WTC11 (cell line): ENCODE measurements around the gene SAPCD2. TPM values are rescaled to one million over a fixed set of nuclear protein-coding genes. Genes with fewer than 3 reads are reported as not detected.

Experiments
- ATAC-seq: fragments of 200-7000 bp; cut with Tn5 transposase; 2 replicates; pipeline ENCODE4 v1.10.0; 2021; ENCODE audit warnings: mild to moderate bottlenecking, moderate library complexity
- CTCF ChIA-PET: fragments of 300-600 bp; sonication (Branson Sonifier 250); formaldehyde crosslinking; loops from one replicate; lab custom pipeline; 2021; ENCODE audit warnings: antibody characterized with exemption; lab: Charles Lee
- POLR2A ChIA-PET: fragments of 350-600 bp; sonication (Branson Sonifier 250); formaldehyde crosslinking; loops from one replicate; lab custom pipeline; 2021; ENCODE audit warnings: antibody characterized with exemption; lab: Charles Lee
- DNase-seq: peaks from one replicate; pipeline ENCODE4 v3.0.0; 2021; ENCODE audit warnings: low spot score
- H3K27ac Mint-ChIP-seq: 2 replicates; pipeline ENCODE4 v1.8.0; 2021; ENCODE audit warnings: mixed read lengths
- H3K27me3 Mint-ChIP-seq: 2 replicates; pipeline ENCODE4 v1.8.0; 2021; ENCODE audit warnings: low read depth, mild to moderate bottlenecking, moderate library complexity, mixed read lengths
- H3K36me3 Mint-ChIP-seq: 2 replicates; pipeline ENCODE4 v1.8.0; 2021; ENCODE audit warnings: mixed read lengths
- H3K4me1 Mint-ChIP-seq: 2 replicates; pipeline ENCODE4 v1.8.0; 2022; ENCODE audit warnings: mixed read lengths
- H3K4me3 Mint-ChIP-seq: 2 replicates; pipeline ENCODE4 v1.8.0; 2021; ENCODE audit warnings: mild to moderate bottlenecking, moderate library complexity, mixed read lengths
- H3K9me3 Mint-ChIP-seq: 2 replicates; pipeline ENCODE4 v1.8.0; 2021; ENCODE audit warnings: mixed read lengths
- AR ChIP-seq: fragments of 250-450 bp; sonication (Bioruptor Pico); IDR thresholded peaks from 2 replicates; pipeline ENCODE4 v1.9.0; 2021; ENCODE audit warnings: mild to moderate bottlenecking
- CBFB ChIP-seq: sonication (generic); formaldehyde crosslinking; IDR thresholded peaks from 2 replicates; pipeline ENCODE4 v1.8.1; 2022; ENCODE audit warnings: mild to moderate bottlenecking, low read depth, missing genetic modification reagents
- E2F4 ChIP-seq: sonication (generic); formaldehyde crosslinking; IDR thresholded peaks from 2 replicates; pipeline ENCODE4 v1.8.1; 2022; ENCODE audit warnings: low read depth, mild to moderate bottlenecking, moderate library complexity, missing genetic modification reagents, borderline replicate concordance
- ELF4 ChIP-seq: sonication (generic); formaldehyde crosslinking; IDR thresholded peaks from 2 replicates; pipeline ENCODE4 v1.8.1; 2022; ENCODE audit warnings: low read depth, mild to moderate bottlenecking, moderate library complexity, missing genetic modification reagents
- ESRRA ChIP-seq: sonication (generic); formaldehyde crosslinking; IDR thresholded peaks from 2 replicates; pipeline ENCODE4 v1.8.1; 2022; ENCODE audit warnings: mild to moderate bottlenecking, missing genetic modification reagents, borderline replicate concordance
- ETV6 ChIP-seq: sonication (generic); formaldehyde crosslinking; IDR thresholded peaks from 2 replicates; pipeline ENCODE4 v1.8.1; 2022; ENCODE audit warnings: mild to moderate bottlenecking, missing genetic modification reagents
- FOXP1 ChIP-seq: sonication (generic); formaldehyde crosslinking; IDR thresholded peaks from 2 replicates; pipeline ENCODE4 v1.8.0; 2022; ENCODE audit warnings: missing genetic modification reagents, mild to moderate bottlenecking, moderate library complexity, borderline replicate concordance
- GTF2I ChIP-seq: fragments of 250-450 bp; sonication (Bioruptor Pico); conservative IDR thresholded peaks from 2 replicates; pipeline ENCODE4 v1.4.0; 2021; ENCODE audit warnings: mild to moderate bottlenecking
- KAT7 ChIP-seq: sonication (generic); formaldehyde crosslinking; IDR thresholded peaks from 2 replicates; pipeline ENCODE4 v1.8.1; 2023; ENCODE audit warnings: missing genetic modification reagents, mild to moderate bottlenecking, borderline replicate concordance
- MLX ChIP-seq: sonication (generic); formaldehyde crosslinking; IDR thresholded peaks from 2 replicates; pipeline ENCODE4 v1.8.1; 2023; ENCODE audit warnings: mild to moderate bottlenecking, missing genetic modification reagents, moderate library complexity
- NFYB ChIP-seq: sonication (generic); formaldehyde crosslinking; conservative IDR thresholded peaks from 2 replicates; pipeline ENCODE4 v1.8.0; 2022; ENCODE audit warnings: low read depth, missing genetic modification reagents
- PRDM15 ChIP-seq: sonication (generic); formaldehyde crosslinking; IDR thresholded peaks from 2 replicates; pipeline ENCODE4 v1.8.0; 2022; ENCODE audit warnings: missing genetic modification reagents
- PRRX2 ChIP-seq: fragments of 250-450 bp; sonication (Bioruptor Pico); IDR thresholded peaks from 2 replicates; pipeline ENCODE4 v1.8.0; 2021; ENCODE audit warnings: mild to moderate bottlenecking
- TCF7 ChIP-seq: sonication (generic); formaldehyde crosslinking; IDR thresholded peaks from 2 replicates; pipeline ENCODE4 v1.8.0; 2022; ENCODE audit warnings: mild to moderate bottlenecking, low read depth, missing genetic modification reagents, moderate library complexity
- TEAD4 ChIP-seq: sonication (generic); formaldehyde crosslinking; IDR thresholded peaks from 2 replicates; pipeline ENCODE4 v1.8.0; 2022; ENCODE audit warnings: mild to moderate bottlenecking, missing genetic modification reagents
- ZNF219 ChIP-seq: sonication (generic); formaldehyde crosslinking; IDR thresholded peaks from 2 replicates; pipeline ENCODE4 v1.8.0; 2023; ENCODE audit warnings: missing genetic modification reagents, mild to moderate bottlenecking, borderline replicate concordance
- ZNF281 ChIP-seq: sonication (generic); formaldehyde crosslinking; IDR thresholded peaks from 2 replicates; pipeline ENCODE4 v1.8.0; 2023; ENCODE audit warnings: mild to moderate bottlenecking, missing genetic modification reagents
- ZNF396 ChIP-seq: fragments of 250-450 bp; sonication (Bioruptor Pico); IDR thresholded peaks from 2 replicates; pipeline ENCODE4 v1.8.0; 2021; ENCODE audit warnings: mild to moderate bottlenecking, moderate library complexity, borderline replicate concordance
- total RNA-seq: library from RNA; stranded (reverse); gene quantifications from 3 replicates; pipeline ENCODE4 v1.2.3, GENCODE V29; 2021

Gene SAPCD2
- total RNA-seq, 1 experiment from 2014 or later: 67.0 TPM

GRCh38 chr9:137042751-137043727 lies 27.3 kb downstream of the SAPCD2 start:
- POLR2A ChIA-PET: interaction anchor here (0.7 kb wide), 1 partner anchor 158 kb away, joined by 4 read pairs; the partner anchor contains the start of gene TPRN

GRCh38 chr9:137041124-137041523 lies 29.2 kb downstream of the SAPCD2 start:
- no peak for DNase-seq
- H3K27me3 Mint-ChIP-seq: peaks cover 9% of the 10 kb centered on the region
- ChIA-PET POLR2A (no interaction called here), CTCF (interaction anchor here (4.6 kb wide), 1 partner anchor 12 kb away, joined by 23 read pairs; no protein-coding TSS in a partner anchor)
- no peak for ATAC-seq
- no peaks in the 10 kb centered on the region for H3K9me3 Mint-ChIP-seq
- H3K4me1 Mint-ChIP-seq: peaks cover 6% of the 10 kb centered on the region
- no peak overlapping the region for H3K27ac Mint-ChIP-seq
- peaks cover 5% of the 10 kb centered on the region; the same call in 1 of the 2 replicates for H3K36me3 Mint-ChIP-seq
- H3K4me3 Mint-ChIP-seq: no peak overlapping the region
- no peak for TF ChIP-seq PRRX2 (CRISPR knock-in tag)
- TF ChIP-seq ESRRA (CRISPR knock-in tag): no peak
- no peak for TF ChIP-seq ETV6 (CRISPR knock-in tag)
- TF ChIP-seq TEAD4: no peak
- TF ChIP-seq E2F4 (CRISPR knock-in tag): no peak
- TF ChIP-seq GTF2I: no peak
- no peak for TF ChIP-seq MLX (CRISPR knock-in tag)
- no peak for TF ChIP-seq AR (CRISPR knock-in tag)
- TF ChIP-seq CBFB (CRISPR knock-in tag): no peak
- no peak for TF ChIP-seq ZNF219 (CRISPR knock-in tag)
- TF ChIP-seq TCF7 (CRISPR knock-in tag): no peak
- TF ChIP-seq ELF4: no peak
- TF ChIP-seq ZNF281 (CRISPR knock-in tag): no peak
- TF ChIP-seq KAT7 (CRISPR knock-in tag): no peak
- no peak for TF ChIP-seq FOXP1 (CRISPR knock-in tag)
- no peak for TF ChIP-seq ZNF396

More at GRCh38 chr9:137042751-137043727, 27.3 kb downstream of the SAPCD2 start:
- Mint-ChIP-seq H3K27ac (no peak overlapping the region), H3K9me3 (no peaks in the 10 kb centered on the region), H3K36me3 (peaks cover 5% of the 10 kb centered on the region; the same call in 1 of the 2 replicates), H3K4me3 (no peak overlapping the region), H3K4me1 (peaks cover 6% of the 10 kb centered on the region), H3K27me3 (peaks cover 24% of the 10 kb centered on the region)
- CTCF ChIA-PET: interaction anchor here (0.6 to 3.9 kb wide), 5 partner anchors 8 to 114 kb away, joined by 4 to 41 read pairs (median 13); no protein-coding TSS in a partner anchor
- ATAC-seq: no peak
- TF ChIP-seq NFYB (CRISPR knock-in tag): no peak
- peak; percentile 86 for TF ChIP-seq PRDM15
- TF ChIP-seq, all 79 proteins: peak for 1
- no peak for DNase-seq
